Urinary bladder (tissue), 4 donors: ENCODE results near the gene SGMS1. TPM values are rescaled to one million over a fixed set of nuclear protein-coding genes. Genes with fewer than 3 reads are reported as not detected.
"Not testable (repeated sequence)": the region's sequence is repeated elsewhere in the genome, so short reads cannot be mapped to it uniquely, and the experiment has no call there.

Source experiments
- DNase-seq: peaks from one replicate; pipeline ENCODE4 v3.0.0-alpha.2; 2015; ENCODE audit errors: extremely low spot score
- H3K27ac ChIP-seq: one replicate; pipeline ENCODE4 v1.5.1; 2013; ENCODE audit warnings: low read depth, mild to moderate bottlenecking, moderate library complexity
- H3K36me3 ChIP-seq: one replicate; pipeline ENCODE4 v1.6.1; 2013; ENCODE audit warnings: mild to moderate bottlenecking, moderate library complexity; ENCODE audit not compliant: insufficient read depth
- H3K4me1 ChIP-seq: one replicate; pipeline ENCODE4 v1.6.1; 2013; ENCODE audit warnings: mild to moderate bottlenecking, moderate library complexity; ENCODE audit not compliant: insufficient read depth
- H3K4me3 ChIP-seq: one replicate; pipeline ENCODE4 v1.5.1; 2013; ENCODE audit warnings: low read depth, low read length
- WGBS: extraction: QIAGEN DNeasy Blood & Tissue Kit; methylation state at CpG from one replicate; pipeline ENCODE4 v1.1.7; 2013; 5-methylcytosine and 5-hydroxymethylcytosine counted together
- polyA plus RNA-seq: library from polyadenylated mRNA; stranded (reverse); fragments of 200-250 nt; gene quantifications from one replicate; pipeline ENCODE4 v1.2.3, GENCODE V29; 2013
- total RNA-seq: library from RNA; depleted of rRNA; stranded (reverse); fragments of >200 nt; gene quantifications from one replicate; pipeline ENCODE4 v1.2.3, GENCODE V29; 2014
- donor health status: healthy with polysubstance abuse.
- donor health status: healthy.

SGMS1 gene
- total and polyA plus RNA-seq, 2 donors = 21.2 to 86.4 TPM

GRCh38 chr10:50577010-50577409 is 46.7 kb downstream of the SGMS1 start:
- no peak for DNase-seq
- Histone ChIP-seq H3K27ac (no peak overlapping the region), H3K36me3 (no peaks in the 10 kb centered on the region), H3K4me1 (no peaks in the 10 kb centered on the region), H3K4me3 (no peak overlapping the region)
- 76% methylated on average over 2 of the region's 2 CpGs for WGBS

GRCh38 chr10:50576245-50576815 is 47.4 kb downstream of the SGMS1 start:
- DNase-seq = no peak
- Histone ChIP-seq H3K36me3 (no peaks in the 10 kb centered on the region), H3K4me3 (no peak overlapping the region), H3K4me1 (no peaks in the 10 kb centered on the region), H3K27ac (no peak overlapping the region)
- 79% methylated on average over 4 of the region's 4 CpGs for WGBS

GRCh38 chr10:50575477-50576244 is 48.1 kb downstream of the SGMS1 start:
- WGBS = 86% methylated on average over 5 of the region's 5 CpGs
- Histone ChIP-seq H3K4me3 (no peak overlapping the region), H3K27ac (no peak overlapping the region), H3K4me1 (no peaks in the 10 kb centered on the region), H3K36me3 (no peaks in the 10 kb centered on the region)
- DNase-seq = no peak

- Histone ChIP-seq H3K4me3 (no peak overlapping the region), H3K27ac (no peak overlapping the region), H3K36me3 (no peaks in the 10 kb centered on the region), H3K4me1 (no peaks in the 10 kb centered on the region)
- no peak for DNase-seq
- 99% methylated on average over 5 of the region's 5 CpGs for WGBS
Measured at GRCh38 chr10:50574931-50575330, 48.8 kb downstream of the SGMS1 start.

GRCh38 chr10:50574305-50574704 is 49.5 kb downstream of the SGMS1 start:
- no peak for DNase-seq
- Histone ChIP-seq H3K4me3 (no peak overlapping the region), H3K36me3 (no peaks in the 10 kb centered on the region), H3K4me1 (no peaks in the 10 kb centered on the region), H3K27ac (no peak overlapping the region)

- 96% methylated on average over 2 of the region's 2 CpGs for WGBS
- H3K36me3 ChIP-seq = no peaks in the 10 kb centered on the region
- no peak for DNase-seq
- no peak overlapping the region for H3K4me3 ChIP-seq
- no peaks in the 10 kb centered on the region for H3K4me1 ChIP-seq
- no peak overlapping the region for H3K27ac ChIP-seq
Measured at GRCh38 chr10:50572017-50572491, 51.7 kb downstream of the SGMS1 start.

- DNase-seq, H3K36me3 ChIP-seq, H3K4me3 ChIP-seq, H3K27ac ChIP-seq, H3K4me1 ChIP-seq: not testable (repeated sequence)
- 97% methylated on average over 4 of the region's 4 CpGs for WGBS
Measured at GRCh38 chr10:50568750-50569149, 55.0 kb downstream of the SGMS1 start.

GRCh38 chr10:50567384-50567783 is 56.4 kb downstream of the SGMS1 start:
- no peak for DNase-seq
- Histone ChIP-seq H3K36me3 (no peaks in the 10 kb centered on the region), H3K4me1 (no peaks in the 10 kb centered on the region), H3K4me3 (no peak overlapping the region), H3K27ac (no peak overlapping the region)
- 38% methylated on average over 3 of the region's 3 CpGs for WGBS

- Histone ChIP-seq H3K27ac (no peak overlapping the region), H3K4me1 (no peaks in the 10 kb centered on the region), H3K4me3 (no peak overlapping the region), H3K36me3 (no peaks in the 10 kb centered on the region)
- 72% methylated on average over 1 of the region's 1 CpG for WGBS
- no peak for DNase-seq
Measured at GRCh38 chr10:50566150-50566549, 57.6 kb downstream of the SGMS1 start.

GRCh38 chr10:50565301-50566083 is 58.3 kb downstream of the SGMS1 start:
- Histone ChIP-seq H3K4me3 (no peak overlapping the region), H3K36me3 (no peaks in the 10 kb centered on the region), H3K4me1 (no peaks in the 10 kb centered on the region), H3K27ac (no peak overlapping the region)
- no peak for DNase-seq
- 96% methylated on average over 9 of the region's 9 CpGs for WGBS

- DNase-seq = no peak
- Histone ChIP-seq H3K36me3 (no peaks in the 10 kb centered on the region), H3K4me1 (no peaks in the 10 kb centered on the region), H3K27ac (no peak overlapping the region), H3K4me3 (no peak overlapping the region)
- 80% methylated on average over 5 of the region's 5 CpGs for WGBS
Measured at GRCh38 chr10:50563906-50564305, 59.9 kb downstream of the SGMS1 start.

- WGBS = 66% methylated on average over 2 of the region's 2 CpGs
- Histone ChIP-seq H3K36me3 (no peaks in the 10 kb centered on the region), H3K4me1 (no peaks in the 10 kb centered on the region), H3K27ac (no peak overlapping the region), H3K4me3 (no peak overlapping the region)
- no peak for DNase-seq
Measured at GRCh38 chr10:50561816-50562215, 61.9 kb downstream of the SGMS1 start.

- DNase-seq = no peak
- no peaks in the 10 kb centered on the region for H3K4me1 ChIP-seq
- WGBS = 27% methylated on average over 5 of the region's 5 CpGs
- H3K36me3 ChIP-seq = no peaks in the 10 kb centered on the region
- no peak overlapping the region for H3K4me3 ChIP-seq
- H3K27ac ChIP-seq = no peak overlapping the region
Measured at GRCh38 chr10:50561266-50561665, 62.5 kb downstream of the SGMS1 start.

GRCh38 chr10:50560370-50560769 is 63.4 kb downstream of the SGMS1 start:
- 75% methylated on average over 1 of the region's 1 CpG for WGBS
- no peaks in the 10 kb centered on the region for H3K36me3 ChIP-seq
- DNase-seq = no peak
- no peaks in the 10 kb centered on the region for H3K4me1 ChIP-seq
- no peak overlapping the region for H3K4me3 ChIP-seq
- H3K27ac ChIP-seq = no peak overlapping the region
